GM18507 (cell line): Measurements from ENCODE around the gene PPFIBP2.

Experiments
- DNase-seq: peaks from one replicate; pipeline ENCODE4 v3.0.0; 2011; ENCODE audit warnings: low read depth; ENCODE audit not compliant: insufficient read length; ENCODE audit errors: extremely low spot score
- FAIRE-seq: peaks from 2 replicates; lab custom pipeline; 2011; peaks lifted over from hg19 to GRCh38; lab: Jason Lieb, UNC

The PPFIBP2 gene

GRCh38 chr11:7612056-7612660 lies 98.4 kb downstream of the PPFIBP2 start:
- no peak for FAIRE-seq
- DNase-seq = no peak

- no peak for FAIRE-seq
Observed at GRCh38 chr11:7612661-7613393, 99.0 kb downstream of the PPFIBP2 start.

GRCh38 chr11:7613394-7613720 lies 99.6 kb downstream of the PPFIBP2 start:
- FAIRE-seq = no peak

More at GRCh38 chr11:7612661-7613393, 99.0 kb downstream of the PPFIBP2 start:
- DNase-seq = no peak

GRCh38 chr11:7614656-7615055 lies 100.9 kb downstream of the PPFIBP2 start:
- no peak for FAIRE-seq

More at GRCh38 chr11:7613394-7613720, 99.6 kb downstream of the PPFIBP2 start:
- DNase-seq = no peak

GRCh38 chr11:7617032-7617431 lies 103.2 kb downstream of the PPFIBP2 start:
- FAIRE-seq (no peak), DNase-seq (no peak)

More at GRCh38 chr11:7614656-7615055, 100.9 kb downstream of the PPFIBP2 start:
- DNase-seq = no peak

- FAIRE-seq (no peak), DNase-seq (no peak)
Observed at GRCh38 chr11:7619322-7619721, 105.5 kb downstream of the PPFIBP2 start.

- DNase-seq (no peak), FAIRE-seq (no peak)
Observed at GRCh38 chr11:7621090-7621489, 107.3 kb downstream of the PPFIBP2 start.

GRCh38 chr11:7621554-7621953 lies 107.8 kb downstream of the PPFIBP2 start:
- FAIRE-seq (no peak), DNase-seq (no peak)

- FAIRE-seq (no peak), DNase-seq (no peak)
Observed at GRCh38 chr11:7622721-7623120, 108.9 kb downstream of the PPFIBP2 start.

- DNase-seq = no peak
- no peak for FAIRE-seq
Observed at GRCh38 chr11:7628660-7629059, 114.9 kb downstream of the PPFIBP2 start.

GRCh38 chr11:7630002-7630401 lies 116.2 kb downstream of the PPFIBP2 start:
- no peak for DNase-seq
- FAIRE-seq = no peak

GRCh38 chr11:7632211-7632610 lies 118.4 kb downstream of the PPFIBP2 start:
- DNase-seq = no peak
- FAIRE-seq = no peak

GRCh38 chr11:7635137-7635536 lies 121.3 kb downstream of the PPFIBP2 start:
- no peak for DNase-seq
- no peak for FAIRE-seq

- DNase-seq (no peak), FAIRE-seq (no peak)
Observed at GRCh38 chr11:7635708-7636107, 121.9 kb downstream of the PPFIBP2 start.

- DNase-seq (no peak), FAIRE-seq (no peak)
Observed at GRCh38 chr11:7636350-7636749, 122.6 kb downstream of the PPFIBP2 start.

- DNase-seq = no peak
- FAIRE-seq = no peak
Observed at GRCh38 chr11:7637447-7638157, 123.8 kb downstream of the PPFIBP2 start.

GRCh38 chr11:7638710-7639642 lies 125.2 kb downstream of the PPFIBP2 start:
- FAIRE-seq = peak; percentile 71
- no peak for DNase-seq

GRCh38 chr11:7639643-7640025 lies 125.8 kb downstream of the PPFIBP2 start:
- DNase-seq = no peak
- no peak for FAIRE-seq

- DNase-seq = no peak
- FAIRE-seq = no peak
Observed at GRCh38 chr11:7640816-7641215, 127.0 kb downstream of the PPFIBP2 start.

- DNase-seq (no peak), FAIRE-seq (no peak)
Observed at GRCh38 chr11:7642747-7643146, 128.9 kb downstream of the PPFIBP2 start.
